ENCODE data around the gene MIEN1. TPM values are rescaled to one million over a fixed set of nuclear protein-coding genes. Genes with fewer than 3 reads are reported as not detected.

Gene MIEN1
- total RNA-seq, 4 donors from 2014 or later = 42.8 to 81.9 (median 67.7) TPM

DNA sequence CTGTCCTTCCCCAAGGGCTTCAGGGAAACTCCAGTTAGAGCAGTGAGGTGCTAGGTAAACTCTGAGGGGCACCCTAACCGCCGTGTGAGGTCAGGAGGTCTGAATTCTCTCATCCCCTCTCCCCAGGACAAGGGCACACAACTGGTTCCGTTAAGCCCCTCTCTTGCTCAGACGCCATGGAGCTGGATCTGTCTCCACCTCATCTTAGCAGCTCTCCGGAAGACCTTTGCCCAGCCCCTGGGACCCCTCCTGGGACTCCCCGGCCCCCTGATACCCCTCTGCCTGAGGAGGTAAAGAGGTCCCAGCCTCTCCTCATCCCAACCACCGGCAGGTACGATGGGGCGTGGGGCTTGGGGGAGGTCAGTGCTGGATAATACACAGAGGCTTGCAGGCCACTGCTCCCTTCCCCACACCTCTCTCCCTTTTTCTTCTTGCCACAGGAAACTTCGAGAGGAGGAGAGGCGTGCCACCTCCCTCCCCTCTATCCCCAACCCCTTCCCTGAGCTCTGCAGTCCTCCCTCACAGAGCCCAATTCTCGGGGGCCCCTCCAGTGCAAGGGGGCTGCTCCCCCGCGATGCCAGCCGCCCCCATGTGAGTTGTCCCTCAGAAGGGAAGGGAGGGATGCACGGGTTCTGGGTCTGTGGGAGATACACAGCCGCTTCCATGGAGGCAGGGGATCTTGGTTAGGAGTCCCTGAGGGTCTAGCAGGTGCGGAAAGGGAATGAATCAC is 12.0 kb upstream of the MIEN1 start:
- no peaks in the 10 kb centered on the region for H3K9me3 ChIP-seq
- intact Hi-C loops (cut with DNase I; ENCODE audit: low total_unique reads) (no loop called here), in situ Hi-C loops (cut with MboI; ENCODE audit: low sequenced_read_pairs in 4 of 4) (no loop called here)
- peaks cover 6 to 22% of the 10 kb centered on the region in 2 donors for H3K4me1 ChIP-seq
- no peak overlapping the region for H3K4me3 ChIP-seq
- TF ChIP-seq POLR2A (IDR thresholded peaks at IDR 0.05) (no peak), CTCF (IDR thresholded peaks at IDR 0.05 in 4 of 5, conservative IDR thresholded peaks at IDR 0.05 in 1 of 5) (no peak)
- no peak overlapping the region for H3K27ac ChIP-seq
- no peak for ATAC-seq
- H3K27me3 ChIP-seq = peaks cover 41 to 59% (median 48%) of the 10 kb centered on the region in 3 donors
- DNase-seq = no peak
- H3K36me3 ChIP-seq = no peaks in the 10 kb centered on the region

DNA sequence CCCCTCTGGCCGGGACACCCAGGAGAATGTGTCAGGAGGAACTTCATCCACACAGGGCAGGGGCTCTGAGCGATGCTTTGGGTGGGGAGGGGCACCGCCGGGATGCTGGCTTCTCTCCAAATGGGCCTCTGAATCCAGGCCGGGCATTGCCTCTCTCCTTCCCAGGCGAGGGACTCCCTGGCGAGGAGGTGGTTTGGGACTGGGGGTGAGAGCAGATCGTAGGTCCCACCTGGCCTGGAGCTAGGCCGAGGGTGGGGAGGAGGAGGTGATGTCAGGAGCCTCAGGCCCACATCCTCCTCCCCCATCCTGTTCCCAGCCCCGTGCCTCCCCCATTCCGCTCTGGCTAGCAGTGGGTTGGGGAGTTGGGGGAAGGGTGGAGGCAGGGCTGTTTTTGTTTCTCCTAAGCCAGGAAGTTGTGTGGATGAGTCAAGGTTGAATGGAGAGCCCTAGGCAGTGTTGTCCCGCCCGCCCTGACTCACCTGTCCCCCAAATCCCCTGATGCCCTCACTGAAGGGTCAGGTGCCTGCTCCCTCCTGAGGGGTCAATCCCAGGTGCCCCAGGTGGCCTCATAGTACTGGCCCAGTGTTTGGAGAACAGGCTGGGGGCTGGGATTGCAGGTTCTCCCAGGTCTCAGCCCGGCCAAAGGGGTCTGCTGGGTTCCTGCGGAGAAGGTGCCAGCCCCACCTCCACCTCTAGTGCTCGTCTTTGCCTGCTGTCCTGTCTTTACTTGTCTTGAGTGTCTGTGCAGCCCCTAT is 10.2 kb upstream of the MIEN1 start:
- ATAC-seq = no peak
- H3K27ac ChIP-seq = no peak overlapping the region
- no peak for DNase-seq
- peaks cover 49 to 66% (median 57%) of the 10 kb centered on the region in 3 donors for H3K27me3 ChIP-seq
- intact Hi-C loops (cut with DNase I; ENCODE audit: low total_unique reads) = no loop called here
- no peak overlapping the region for H3K4me3 ChIP-seq
- H3K36me3 ChIP-seq = no peaks in the 10 kb centered on the region
- no peaks in the 10 kb centered on the region for H3K9me3 ChIP-seq
- H3K4me1 ChIP-seq = peaks cover 6 to 22% of the 10 kb centered on the region in 2 donors
- TF ChIP-seq CTCF (IDR thresholded peaks at IDR 0.05 in 4 of 5, conservative IDR thresholded peaks at IDR 0.05 in 1 of 5) = no peak
- TF ChIP-seq POLR2A (IDR thresholded peaks at IDR 0.05) = no peak
- in situ Hi-C loops (cut with MboI; ENCODE audit: low sequenced_read_pairs in 4 of 4) = no loop called here

DNA sequence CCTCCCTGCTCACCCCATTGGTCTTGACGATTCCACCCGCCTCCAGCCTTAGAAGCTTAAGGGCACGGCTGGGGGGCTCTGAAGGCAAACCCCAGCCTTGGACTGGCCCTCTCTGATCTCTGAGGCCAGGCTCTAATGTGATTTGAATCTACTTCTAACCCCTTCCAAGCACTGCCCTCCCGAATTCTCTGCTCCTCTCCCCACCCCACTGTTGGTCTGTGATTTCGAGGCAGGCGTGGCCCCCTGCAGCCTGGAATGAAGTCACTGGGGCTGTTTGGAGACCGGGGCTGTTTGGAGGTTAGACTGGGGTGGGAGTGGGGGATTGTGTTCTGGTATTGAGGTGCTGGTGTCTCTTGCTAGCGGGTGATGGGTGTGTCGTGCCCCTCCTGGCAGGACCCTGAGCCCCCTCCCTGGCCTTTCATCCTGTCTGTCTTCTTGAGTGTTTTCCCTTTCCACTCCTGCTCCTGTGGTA is 9.6 kb upstream of the MIEN1 start:
- no peaks in the 10 kb centered on the region for H3K36me3 ChIP-seq
- peak overlapping the region in 1 of 4 donors; percentile 50 for H3K4me3 ChIP-seq
- no peak overlapping the region for H3K27ac ChIP-seq
- H3K4me1 ChIP-seq = peaks cover 6 to 22% of the 10 kb centered on the region in 2 donors
- intact Hi-C loops (cut with DNase I; ENCODE audit: low total_unique reads) (no loop called here), in situ Hi-C loops (cut with MboI; ENCODE audit: low sequenced_read_pairs in 4 of 4) (no loop called here)
- peaks cover 49 to 66% (median 57%) of the 10 kb centered on the region in 3 donors for H3K27me3 ChIP-seq
- DNase-seq (no peak), ATAC-seq (no peak)
- no peaks in the 10 kb centered on the region for H3K9me3 ChIP-seq
- TF ChIP-seq POLR2A (IDR thresholded peaks at IDR 0.05) (no peak), CTCF (IDR thresholded peaks at IDR 0.05 in 4 of 5, conservative IDR thresholded peaks at IDR 0.05 in 1 of 5) (no peak)

GRCh38 chr17:39738983-39739884 is 8.9 kb upstream of the MIEN1 start:
- in situ Hi-C loops (cut with MboI; ENCODE audit: low sequenced_read_pairs in 4 of 4) (no loop called here), intact Hi-C loops (cut with DNase I; ENCODE audit: low total_unique reads) (no loop called here)
- Histone ChIP-seq H3K36me3 (no peaks in the 10 kb centered on the region), H3K9me3 (no peaks in the 10 kb centered on the region), H3K4me3 (peak overlapping the region in 3 of 4 donors; percentile 12 to 50 (median 22)), H3K27me3 (peaks cover 48 to 66% (median 57%) of the 10 kb centered on the region in 3 donors), H3K27ac (no peak overlapping the region), H3K4me1 (peaks cover 6 to 22% of the 10 kb centered on the region in 2 donors)
- ATAC-seq (no peak), DNase-seq (no peak)
- no peak for TF ChIP-seq CTCF (IDR thresholded peaks at IDR 0.05 in 4 of 5, conservative IDR thresholded peaks at IDR 0.05 in 1 of 5)
- no peak for TF ChIP-seq POLR2A (IDR thresholded peaks at IDR 0.05)
